Activated CD4-positive, alpha-beta T cell treated with anti-CD3 and anti-CD28 coated beads for 36 hours (primary cell): ENCODE results near the gene SECTM1. TPM values are rescaled to one million over a fixed set of nuclear protein-coding genes. Genes with fewer than 3 reads are reported as not detected.
"Not testable (repeated sequence)": the region's sequence is repeated elsewhere in the genome, so short reads cannot be mapped to it uniquely, and the experiment has no call there.

Experiments used
- ATAC-seq: fragments of 200-7000 bp; cut with Tn5 transposase; one replicate; pipeline ENCODE4 v1.10.0; 2021; ENCODE audit warnings: mild to moderate bottlenecking, moderate library complexity
- CTCF ChIA-PET: fragments of 350-600 bp; sonication (Branson Sonifier 250); formaldehyde crosslinking; loops from one replicate; lab custom pipeline; 2021; ENCODE audit warnings: antibody characterized with exemption; lab: Charles Lee
- POLR2A ChIA-PET: fragments of 350-600 bp; sonication (Branson Sonifier 250); formaldehyde crosslinking; loops from one replicate; lab custom pipeline; 2021; ENCODE audit warnings: antibody characterized with exemption, inconsistent platforms; lab: Charles Lee
- DNase-seq: peaks from one replicate; pipeline ENCODE4 v3.0.0-alpha.2; 2020
- H3K27ac Mint-ChIP-seq: one replicate; pipeline ENCODE4 v1.8.0; 2021; ENCODE audit warnings: mixed read lengths
- H3K27me3 Mint-ChIP-seq: one replicate; pipeline ENCODE4 v1.8.0; 2021; ENCODE audit warnings: mixed read lengths
- H3K36me3 Mint-ChIP-seq: one replicate; pipeline ENCODE4 v1.8.0; 2021; ENCODE audit warnings: low read depth, mixed read lengths
- H3K4me1 Mint-ChIP-seq: one replicate; pipeline ENCODE4 v1.8.0; 2021; ENCODE audit warnings: mixed read lengths
- H3K4me3 Mint-ChIP-seq: one replicate; pipeline ENCODE4 v1.8.0; 2021; ENCODE audit warnings: mild to moderate bottlenecking, moderate library complexity, mixed read lengths
- H3K9me3 Mint-ChIP-seq: one replicate; pipeline ENCODE4 v1.8.0; 2021; ENCODE audit warnings: low read depth, mixed read lengths
- intact Hi-C, 2 experiments: fragments of 100-400 bp; cut with DNase I in 1 of 2; cut with micrococcal nuclease in 1 of 2; formaldehyde crosslinking; loops; one replicate each; pipeline versions ENCODE4 v1.14.2 to v1.15.1; 2022 to 2024; cut with DNase I, micrococcal nuclease
- total RNA-seq, 2 experiments: library from RNA; stranded (reverse); gene quantifications; one replicate each; pipeline ENCODE4 v1.2.3, GENCODE V29; 2021

SECTM1 gene
- total RNA-seq, 2 experiments from 2014 or later, result 9.0 to 10.9 TPM

DNA sequence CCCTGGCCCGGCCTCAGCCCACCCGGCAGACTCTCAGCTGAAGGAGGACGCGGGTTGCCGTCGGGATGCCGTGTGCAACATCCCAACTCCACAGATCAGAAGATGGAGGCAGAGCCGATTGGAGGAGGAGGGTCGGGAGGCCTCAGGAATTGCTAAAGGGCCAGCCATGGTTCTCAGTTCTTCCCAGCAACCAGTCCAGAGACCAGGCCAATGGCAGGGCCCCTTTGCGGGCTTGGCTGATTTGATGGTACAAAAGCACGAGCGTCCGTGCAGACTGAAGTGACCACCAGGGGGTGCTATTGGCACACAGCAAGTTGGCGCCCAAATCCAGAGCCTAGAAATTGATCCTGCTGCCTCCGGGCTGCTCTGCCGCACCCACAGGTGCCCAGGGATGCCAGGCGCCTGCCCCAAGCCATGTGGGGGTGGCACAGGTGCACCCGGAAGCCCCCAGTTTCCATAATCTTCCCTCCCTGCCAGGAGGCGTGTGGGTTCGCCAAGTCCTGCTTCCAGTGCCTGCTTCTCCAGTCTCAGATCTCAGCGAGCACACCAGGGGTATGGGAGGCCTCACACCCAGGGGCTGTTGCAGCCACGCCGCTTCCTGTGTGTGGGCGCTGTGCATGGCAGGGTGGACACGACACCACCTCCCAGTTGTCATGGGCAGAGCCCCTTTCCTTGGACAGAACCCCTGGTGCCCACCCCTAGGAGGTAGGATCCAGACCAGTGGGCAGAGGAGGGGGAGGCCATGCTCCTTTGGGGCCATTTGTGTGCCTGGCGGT, 18.3 kb upstream of the SECTM1 start:
- ATAC-seq (peak; percentile 92), DNase-seq (peak; percentile 92)
- CTCF ChIA-PET, result interaction anchor here (0.6 to 2.6 kb wide), 14 partner anchors 14 to 237 kb away, joined by 3 to 7 read pairs (median 4); partner anchors contain the start of gene HEXD
- Mint-ChIP-seq H3K27me3 (peaks cover 6% of the 10 kb centered on the region), H3K9me3 (no peaks in the 10 kb centered on the region), H3K36me3 (no peaks in the 10 kb centered on the region), H3K27ac (no peak overlapping the region), H3K4me3 (no peak overlapping the region), H3K4me1 (no peaks in the 10 kb centered on the region)
- intact Hi-C loops, result loop anchor here (1.0 to 5.0 kb wide), 6 partner anchors 62 to 415 kb away; no protein-coding TSS in a partner anchor
- POLR2A ChIA-PET, result interaction anchor here (0.7 kb wide), 1 partner anchor 298 kb away, joined by 3 read pairs; no protein-coding TSS in a partner anchor

DNA sequence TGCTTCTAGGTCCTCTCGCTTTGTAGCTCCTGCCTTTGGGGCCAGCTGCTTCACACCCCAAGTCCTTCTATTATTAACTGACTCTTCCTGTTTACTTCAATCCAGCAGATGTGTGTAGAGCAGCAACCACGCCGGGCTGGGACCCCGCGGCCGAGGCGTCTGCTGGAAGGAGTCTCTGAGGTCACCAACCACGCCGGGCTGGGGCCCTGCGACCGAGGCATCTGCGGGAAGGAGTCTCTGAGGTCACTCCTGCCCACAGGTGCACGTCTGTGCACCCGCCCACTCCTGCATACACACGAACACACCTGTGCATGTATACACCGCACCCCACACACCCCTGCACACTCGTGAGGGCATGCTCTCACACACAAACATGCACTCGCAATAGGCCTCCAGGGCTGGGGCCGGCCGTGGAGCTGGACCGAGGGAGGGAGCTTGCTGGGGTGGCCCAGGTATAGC, 17.7 kb upstream of the SECTM1 start:
- CTCF ChIA-PET, result interaction anchor here (0.7 to 2.6 kb wide), 8 partner anchors 15 to 125 kb away, joined by 3 to 7 read pairs (median 3); partner anchors contain the start of gene HEXD

DNA sequence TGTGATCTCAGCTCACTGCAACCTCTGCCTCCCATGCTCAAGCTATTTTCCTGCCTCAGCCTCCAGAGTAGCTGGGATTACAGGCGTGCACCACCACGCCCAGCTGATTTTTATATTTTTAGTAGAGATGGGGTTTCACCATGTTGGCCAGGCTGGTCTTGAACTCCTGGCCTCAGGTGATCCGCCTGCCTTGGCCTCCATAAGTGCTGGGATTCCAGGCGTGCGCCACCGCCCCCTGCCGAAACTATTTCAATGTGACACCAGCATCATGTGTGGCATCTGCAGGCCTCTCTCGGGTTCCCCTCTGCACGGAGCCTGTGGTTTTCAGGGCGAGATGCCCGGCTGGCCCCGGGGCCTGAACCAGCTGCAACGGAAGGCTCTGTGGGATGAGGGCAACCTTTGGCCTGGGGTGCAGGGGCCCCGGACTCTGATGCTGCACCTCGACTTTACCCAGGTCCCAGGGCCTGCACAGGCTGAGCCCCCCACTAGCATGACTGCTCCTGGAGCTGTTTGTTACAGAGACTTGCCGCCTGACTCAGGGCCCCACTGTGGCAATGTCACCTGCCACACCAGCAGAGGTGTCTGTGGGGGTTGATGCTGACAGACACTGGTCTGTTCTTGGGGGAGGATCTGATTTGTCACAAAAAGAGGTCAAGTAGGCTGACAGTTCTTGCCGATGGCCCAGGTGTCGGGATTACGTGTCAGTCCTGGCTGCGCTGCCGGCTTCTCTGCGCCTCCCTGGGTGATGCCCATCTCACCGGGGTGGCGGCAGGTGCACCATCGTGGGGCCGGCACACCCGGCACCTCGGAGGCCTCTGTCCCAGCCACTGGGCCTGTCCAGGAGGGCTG, 16.8 kb upstream of the SECTM1 start:
- ChIA-PET CTCF (interaction anchor here (0.6 to 2.6 kb wide), 11 partner anchors 8 to 230 kb away, joined by 3 to 7 read pairs (median 3); partner anchors contain the start of gene TEX19), POLR2A (interaction anchor here (0.6 kb wide), 1 partner anchor 41 kb away, joined by 3 read pairs; no protein-coding TSS in a partner anchor)
- ATAC-seq (peak; percentile 63), DNase-seq (peak; percentile 81)
- Mint-ChIP-seq H3K4me3 (no peak overlapping the region), H3K27ac (no peak overlapping the region), H3K36me3 (no peaks in the 10 kb centered on the region), H3K27me3 (peaks cover 10% of the 10 kb centered on the region), H3K4me1 (peaks cover 6% of the 10 kb centered on the region), H3K9me3 (no peaks in the 10 kb centered on the region)
- intact Hi-C loops, result loop anchor here (1.0 to 5.0 kb wide), 5 partner anchors 114 to 417 kb away; no protein-coding TSS in a partner anchor

More for the DNA sequence above, 17.7 kb upstream of the SECTM1 start:
- DNase-seq (peak; percentile 7), ATAC-seq (no peak)
- Mint-ChIP-seq H3K9me3 (no peaks in the 10 kb centered on the region), H3K36me3 (no peaks in the 10 kb centered on the region), H3K27ac (no peak overlapping the region), H3K27me3 (peaks cover 11% of the 10 kb centered on the region), H3K4me1 (peaks cover 5% of the 10 kb centered on the region), H3K4me3 (no peak overlapping the region)
- intact Hi-C loops, result loop anchor here (1.0 to 5.0 kb wide), 4 partner anchors 114 to 416 kb away; no protein-coding TSS in a partner anchor
- POLR2A ChIA-PET, result interaction anchor here (0.6 kb wide), 1 partner anchor 42 kb away, joined by 3 read pairs; no protein-coding TSS in a partner anchor

DNA sequence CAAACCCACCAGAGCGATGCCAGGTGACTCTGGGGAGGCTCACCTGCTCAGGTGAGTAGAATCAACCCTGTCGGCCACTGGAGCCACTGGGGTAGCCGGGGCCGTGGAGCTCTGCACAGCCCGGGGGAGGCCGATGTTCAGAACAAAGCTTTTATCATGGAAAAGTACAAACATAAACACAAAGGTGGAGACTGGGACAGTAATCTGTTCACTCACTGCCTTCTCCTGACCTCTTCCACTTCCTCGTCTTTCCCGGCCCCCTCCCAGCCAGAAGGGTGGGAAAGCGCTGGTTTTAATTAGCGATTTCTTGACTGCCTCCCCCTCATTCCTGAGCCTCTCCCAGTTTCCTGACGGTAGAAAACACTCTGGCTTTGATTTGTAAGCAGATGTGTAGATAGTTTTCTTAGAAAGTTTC, 15.7 kb upstream of the SECTM1 start:
- DNase-seq, result peak; percentile 3
- Mint-ChIP-seq H3K9me3 (no peaks in the 10 kb centered on the region), H3K27me3 (peaks cover 7% of the 10 kb centered on the region), H3K36me3 (no peaks in the 10 kb centered on the region), H3K4me1 (peaks cover 6% of the 10 kb centered on the region), H3K27ac (no peak overlapping the region), H3K4me3 (no peak overlapping the region)
- ChIA-PET POLR2A (no interaction called here), CTCF (interaction anchor here (0.6 to 1.4 kb wide), 5 partner anchors 75 to 231 kb away, joined by 3 to 5 read pairs (median 3); no protein-coding TSS in a partner anchor)
- no peak for ATAC-seq
- intact Hi-C loops, result no loop called here

DNA sequence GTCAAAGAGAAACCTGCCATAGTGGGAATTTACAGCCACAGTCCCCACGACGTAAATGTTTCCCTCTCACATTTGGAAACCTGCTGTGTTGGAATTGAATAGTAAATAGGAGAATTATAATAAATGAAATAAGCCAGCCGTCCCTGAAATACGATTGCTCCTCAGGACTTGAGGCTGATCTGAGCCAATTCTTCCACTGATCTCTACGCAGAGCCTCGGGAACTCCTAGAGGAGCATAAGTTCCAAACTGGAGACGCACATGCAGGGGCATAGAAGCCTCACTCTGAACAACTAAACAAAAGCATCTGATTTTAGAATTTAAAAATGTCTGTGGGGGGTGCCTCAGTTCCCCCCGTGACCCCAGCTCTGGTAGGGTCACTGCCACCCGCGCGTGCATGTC, 15.3 kb upstream of the SECTM1 start:
- ATAC-seq, result no peak
- no peak overlapping the region for H3K4me3 Mint-ChIP-seq
- H3K27me3 Mint-ChIP-seq, result peaks cover 7% of the 10 kb centered on the region
- peaks cover 6% of the 10 kb centered on the region for H3K4me1 Mint-ChIP-seq
- H3K9me3 Mint-ChIP-seq, result no peaks in the 10 kb centered on the region
- DNase-seq, result no peak
- ChIA-PET POLR2A (no interaction called here), CTCF (interaction anchor here (0.6 kb wide), 2 partner anchors 14 to 234 kb away, joined by 3 read pairs; no protein-coding TSS in a partner anchor)
- no peaks in the 10 kb centered on the region for H3K36me3 Mint-ChIP-seq
- no peak overlapping the region for H3K27ac Mint-ChIP-seq
- intact Hi-C loops, result no loop called here

DNA sequence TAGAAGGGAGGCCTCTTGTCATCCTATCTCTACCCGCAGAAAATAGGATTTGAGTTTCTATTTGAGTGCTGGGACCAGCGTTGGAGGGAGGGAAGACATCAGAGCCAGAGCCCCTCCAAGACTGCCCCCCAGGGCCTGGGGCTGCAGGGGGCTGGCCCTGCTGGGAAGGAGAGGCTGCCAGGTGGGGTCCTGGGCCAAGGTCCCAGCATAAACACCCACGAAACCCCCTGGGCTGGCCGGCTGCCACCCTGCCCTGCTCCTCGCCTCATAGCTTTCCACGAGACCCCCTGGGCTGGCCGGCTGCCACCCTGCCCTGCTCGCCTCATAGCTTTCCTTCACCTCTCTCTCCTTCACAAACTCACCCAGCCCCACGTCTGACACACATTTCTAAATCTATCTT, 14.9 kb upstream of the SECTM1 start:
- H3K27me3 Mint-ChIP-seq, result peaks cover 7% of the 10 kb centered on the region
- no peaks in the 10 kb centered on the region for H3K36me3 Mint-ChIP-seq
- POLR2A ChIA-PET, result no interaction called here
- peaks cover 6% of the 10 kb centered on the region for H3K4me1 Mint-ChIP-seq
- CTCF ChIA-PET, result interaction anchor here (0.6 kb wide), 2 partner anchors 14 to 235 kb away, joined by 3 read pairs; no protein-coding TSS in a partner anchor
- H3K4me3 Mint-ChIP-seq, result no peak overlapping the region
- intact Hi-C loops, result no loop called here
- ATAC-seq (no peak), DNase-seq (peak; percentile 1)
- no peaks in the 10 kb centered on the region for H3K9me3 Mint-ChIP-seq
- H3K27ac Mint-ChIP-seq, result no peak overlapping the region

DNA sequence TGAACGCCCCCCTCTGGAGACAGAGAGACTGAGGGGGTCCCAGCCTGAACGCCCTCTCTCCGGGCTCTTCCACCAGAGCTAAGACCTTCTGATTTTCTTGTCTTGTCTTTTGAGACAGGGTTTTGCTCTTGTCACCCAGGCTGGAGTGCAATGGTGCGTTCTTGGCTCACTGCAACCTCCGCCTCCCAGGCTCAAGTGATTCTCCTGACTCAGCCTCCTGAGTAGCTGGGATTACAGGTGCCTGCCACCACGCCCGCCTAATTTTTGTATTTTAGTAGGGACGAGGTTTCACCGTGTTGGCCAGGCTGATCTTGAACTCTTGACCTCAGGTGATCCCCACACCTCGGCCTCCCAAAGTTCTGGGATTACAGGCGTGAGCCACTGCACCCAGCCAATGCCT, 14.4 kb upstream of the SECTM1 start:
- H3K9me3 Mint-ChIP-seq, H3K4me1 Mint-ChIP-seq, POLR2A ChIA-PET, DNase-seq, CTCF ChIA-PET, H3K36me3 Mint-ChIP-seq, H3K27me3 Mint-ChIP-seq, ATAC-seq, intact Hi-C loops, H3K4me3 Mint-ChIP-seq, H3K27ac Mint-ChIP-seq: not testable (repeated sequence)

DNA sequence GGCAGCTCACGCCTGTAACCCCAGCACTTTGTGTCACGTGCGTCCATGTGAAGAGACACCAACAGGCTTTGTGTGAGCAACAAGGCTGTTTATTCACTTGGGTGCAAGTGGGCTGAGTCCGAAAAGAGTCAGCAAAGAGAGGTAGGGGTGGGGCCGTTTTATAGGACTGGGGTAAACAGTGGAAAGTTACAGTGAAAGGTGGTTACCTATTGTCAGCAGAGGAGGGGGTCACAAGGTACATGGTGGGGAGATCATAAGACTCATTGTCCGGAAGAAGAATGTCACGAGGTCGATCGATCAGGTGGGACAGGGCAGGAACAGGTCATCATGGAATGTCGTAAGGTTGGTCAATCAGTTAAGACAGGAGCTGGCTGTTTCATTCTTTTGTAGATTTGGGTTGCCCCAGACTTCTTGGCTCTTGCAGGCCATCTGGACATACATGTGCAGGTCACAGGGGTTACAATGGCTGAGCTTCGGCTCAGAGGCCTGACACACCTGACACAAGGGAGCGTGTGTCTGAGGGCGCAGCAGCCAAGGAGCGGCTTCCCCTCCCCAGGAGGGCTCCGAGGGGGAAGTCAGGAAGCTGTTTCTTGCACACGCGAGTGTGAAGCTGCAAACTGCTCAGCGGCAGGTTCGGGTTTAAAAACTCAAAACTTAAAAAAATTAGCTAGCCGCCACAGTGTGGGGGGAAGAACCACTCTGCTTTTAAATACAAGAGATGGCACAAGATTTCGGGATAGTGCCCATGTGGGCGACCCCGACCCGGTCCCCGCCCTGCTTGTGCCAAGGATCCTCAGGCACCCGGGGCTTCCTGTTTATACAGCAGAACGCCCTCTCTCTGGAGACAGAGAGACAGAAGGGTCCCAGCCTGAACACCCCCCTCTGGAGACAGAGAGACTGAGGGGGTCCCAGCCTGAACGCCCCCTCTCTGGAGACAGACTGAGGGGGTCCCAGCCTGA, 13.1 kb upstream of the SECTM1 start:
- no peak for ATAC-seq
- Mint-ChIP-seq H3K36me3 (no peaks in the 10 kb centered on the region), H3K4me3 (no peak overlapping the region), H3K27me3 (peaks cover 7% of the 10 kb centered on the region), H3K9me3 (no peaks in the 10 kb centered on the region), H3K27ac (peak overlapping the region; percentile 80), H3K4me1 (peaks cover 6% of the 10 kb centered on the region)
- intact Hi-C loops, result no loop called here
- ChIA-PET CTCF (interaction anchor here (0.6 to 1.4 kb wide), 3 partner anchors 13 to 89 kb away, joined by 3 to 5 read pairs (median 3); partner anchors contain the start of gene SECTM1), POLR2A (interaction anchor here (1.4 kb wide), 1 partner anchor 10 kb away, joined by 3 read pairs; no protein-coding TSS in a partner anchor)
- DNase-seq, result peak; percentile 13

DNA sequence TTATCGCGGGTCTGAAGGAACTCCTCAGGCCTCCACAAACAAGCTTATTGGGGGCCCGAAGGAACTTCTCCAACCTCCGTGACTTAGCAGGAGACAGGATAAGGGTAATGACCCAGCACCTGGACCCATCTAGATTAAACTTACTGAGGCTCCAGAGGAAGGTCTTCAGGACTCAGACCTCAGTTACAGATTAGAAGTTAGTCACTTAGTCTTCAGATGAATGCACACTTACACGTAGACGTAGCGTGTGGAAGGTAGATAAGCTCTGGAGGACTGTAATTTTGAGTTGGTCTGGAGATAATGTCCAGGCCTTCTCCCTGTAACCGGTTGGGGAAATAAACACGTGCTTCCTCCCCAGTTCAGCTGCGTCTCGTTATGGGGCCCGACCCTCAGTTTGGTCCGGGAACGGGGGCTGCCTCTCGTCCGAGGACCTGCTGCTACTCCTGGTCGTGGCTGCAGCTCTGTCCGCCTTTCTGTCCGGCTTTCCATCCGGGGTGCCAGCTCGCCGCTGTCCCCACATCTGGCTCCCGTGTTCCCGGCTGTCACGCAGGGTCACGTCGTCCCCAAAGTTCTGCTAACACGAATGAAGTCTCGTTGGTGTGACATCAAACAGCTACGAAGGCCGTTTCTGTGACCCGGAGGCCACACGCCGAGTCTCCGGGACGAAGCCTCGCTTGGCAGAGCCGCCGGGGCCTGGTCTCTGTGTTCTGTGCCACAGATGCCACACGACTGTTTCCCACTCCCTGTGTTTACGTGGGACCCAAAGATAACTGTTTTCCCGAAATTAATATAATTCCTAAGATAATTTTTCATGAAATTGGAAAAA, 11.8 kb upstream of the SECTM1 start:
- H3K36me3 Mint-ChIP-seq, result no peaks in the 10 kb centered on the region
- H3K27ac Mint-ChIP-seq, result no peak overlapping the region
- CTCF ChIA-PET, result interaction anchor here (0.6 to 1.6 kb wide), 3 partner anchors 12 to 209 kb away, joined by 3 to 4 read pairs (median 3); partner anchors contain the start of gene SECTM1
- no peaks in the 10 kb centered on the region for H3K9me3 Mint-ChIP-seq
- peaks cover 7% of the 10 kb centered on the region for H3K27me3 Mint-ChIP-seq
- H3K4me3 Mint-ChIP-seq, result no peak overlapping the region
- no peak for ATAC-seq
- POLR2A ChIA-PET, result interaction anchor here (1.4 kb wide), 1 partner anchor 11 kb away, joined by 3 read pairs; no protein-coding TSS in a partner anchor
- peaks cover 6% of the 10 kb centered on the region for H3K4me1 Mint-ChIP-seq
- DNase-seq, result peak; percentile 1
- intact Hi-C loops, result no loop called here
